Keratinocyte (primary cell): Measurements from ENCODE around the gene GOLGA2.

Experiments used
- CTCF ChIP-seq, 3 experiments: IDR thresholded peaks in 1 of 3; conservative IDR thresholded peaks in 1 of 3; optimal IDR thresholded peaks in 1 of 3; 2 replicates in 2 of 3; 3 replicates in 1 of 3; pipeline versions ENCODE3 to v1.5.1; 2011; ENCODE audit warnings: low read length in 3 of 3, mild to moderate bottlenecking in 3 of 3, moderate library complexity in 2 of 3, control low read depth in 1 of 3, inconsistent platforms in 1 of 3; ENCODE audit not compliant: insufficient read depth in 2 of 3; ENCODE audit errors: extremely low read depth in 1 of 3
- EZH2 ChIP-seq: IDR thresholded peaks from one replicate; pipeline ENCODE4 v1.6.1; 2012; ENCODE audit warnings: inconsistent platforms, mild to moderate bottlenecking, low read length, moderate library complexity

GRCh38 chr9:128242124-128242523 lies 33.7 kb downstream of the GOLGA2 start:
- no peak for TF ChIP-seq EZH2
- TF ChIP-seq CTCF (optimal IDR thresholded peaks at IDR 0.05 in 1 of 3, IDR thresholded peaks at IDR 0.05 in 1 of 3, conservative IDR thresholded peaks at IDR 0.05 in 1 of 3; ENCODE audit: extremely low read depth in 1 of 3, insufficient read depth in 2 of 3, low read length in 3 of 3) = no peak
